Glutamatergic neuron (in vitro differentiated cells): Measurements from ENCODE around the gene ALX4. TPM values are rescaled to one million over a fixed set of nuclear protein-coding genes. Genes with fewer than 3 reads are reported as not detected.

Experiments used
- DNase-seq: peaks from one replicate; pipeline ENCODE4 v3.0.0; 2022
- H3K27ac Mint-ChIP-seq: one replicate; pipeline ENCODE4 v1.8.0; 2020; ENCODE audit warnings: mild to moderate bottlenecking, mixed read lengths, inconsistent platforms; ENCODE audit not compliant: unreplicated experiment
- H3K27me3 Mint-ChIP-seq: one replicate; pipeline ENCODE4 v1.8.0; 2020; ENCODE audit warnings: mild to moderate bottlenecking, moderate library complexity, mixed read lengths, inconsistent platforms; ENCODE audit not compliant: unreplicated experiment
- H3K36me3 Mint-ChIP-seq: one replicate; pipeline ENCODE4 v1.8.0; 2020; ENCODE audit warnings: mild to moderate bottlenecking, mixed read lengths, inconsistent platforms; ENCODE audit not compliant: unreplicated experiment
- H3K4me1 Mint-ChIP-seq: one replicate; pipeline ENCODE4 v1.8.0; 2020; ENCODE audit warnings: mild to moderate bottlenecking, low read depth, mixed read lengths, inconsistent platforms; ENCODE audit not compliant: unreplicated experiment
- H3K4me3 Mint-ChIP-seq: one replicate; pipeline ENCODE4 v1.8.0; 2020; ENCODE audit warnings: mild to moderate bottlenecking, mixed read lengths, inconsistent platforms; ENCODE audit not compliant: unreplicated experiment
- H3K9me3 Mint-ChIP-seq: one replicate; pipeline ENCODE4 v1.8.0; 2020; ENCODE audit warnings: mild to moderate bottlenecking, moderate library complexity, mixed read lengths, inconsistent platforms; ENCODE audit not compliant: unreplicated experiment
- total RNA-seq: library from RNA; stranded (reverse); fragmentation: NEBNext Ultra II Directional; extraction: Animal tissue kit (Norgen Biotek cat#: 25700); gene quantifications from one replicate; pipeline ENCODE4 v1.2.1, GENCODE V29; 2021; ENCODE audit not compliant: unreplicated experiment
- TF ChIP-seq, protein P1 (sequence below): fragments of 200-600 bp; sonication (generic); IDR thresholded peaks from one replicate; pipeline ENCODE4 v1.5.0; 2021; ENCODE audit not compliant: partially characterized antibody, unreplicated experiment

Gene ALX4
- total RNA-seq, 1 donor from 2014 or later, result not detected

DNA sequence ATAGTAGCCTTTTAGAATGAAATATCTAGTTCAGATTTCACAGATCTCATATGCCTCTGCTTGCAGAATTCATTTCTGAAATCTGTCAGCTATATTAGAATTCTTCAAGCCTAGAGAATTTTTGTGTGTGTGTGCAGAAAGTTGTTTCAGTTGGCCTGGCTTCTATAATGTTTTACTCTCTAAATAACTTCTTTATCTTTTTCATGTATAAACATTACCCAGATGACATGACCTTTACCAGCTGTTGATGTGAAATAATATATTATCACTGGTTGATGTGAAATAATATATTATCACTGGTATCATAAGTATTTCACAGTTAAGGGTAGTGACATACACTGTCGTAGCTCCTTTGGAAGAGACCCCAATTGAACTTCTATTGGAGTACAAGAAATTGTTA lies 72.8 kb downstream of the ALX4 start:
- no peak overlapping the region for H3K27ac Mint-ChIP-seq

DNA sequence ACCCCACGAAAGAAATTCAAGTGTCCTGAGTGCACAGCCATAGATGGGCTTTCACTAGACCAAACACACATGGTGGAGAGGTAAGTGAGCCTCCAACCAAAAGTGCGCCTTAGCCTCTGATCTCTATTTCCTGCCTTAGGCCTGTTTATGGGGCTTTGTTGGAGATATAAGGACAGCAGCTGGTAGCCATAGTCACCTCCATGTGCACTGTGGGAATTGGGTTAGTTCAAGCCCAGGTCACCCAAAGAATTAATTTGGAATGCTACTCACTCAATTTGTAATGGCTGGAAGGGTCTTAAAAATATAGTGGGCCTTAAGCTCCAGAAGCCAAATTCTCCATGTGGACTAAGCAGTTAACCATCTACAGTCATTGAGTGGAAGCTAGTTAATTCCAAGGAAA lies 73.6 kb downstream of the ALX4 start:
- Mint-ChIP-seq H3K27me3 (no peaks in the 10 kb centered on the region), H3K9me3 (no peaks in the 10 kb centered on the region), H3K4me3 (no peak overlapping the region), H3K27ac (no peak overlapping the region), H3K36me3 (no peaks in the 10 kb centered on the region), H3K4me1 (no peaks in the 10 kb centered on the region)
- DNase-seq, result no peak
- TF ChIP-seq, protein P1, sequence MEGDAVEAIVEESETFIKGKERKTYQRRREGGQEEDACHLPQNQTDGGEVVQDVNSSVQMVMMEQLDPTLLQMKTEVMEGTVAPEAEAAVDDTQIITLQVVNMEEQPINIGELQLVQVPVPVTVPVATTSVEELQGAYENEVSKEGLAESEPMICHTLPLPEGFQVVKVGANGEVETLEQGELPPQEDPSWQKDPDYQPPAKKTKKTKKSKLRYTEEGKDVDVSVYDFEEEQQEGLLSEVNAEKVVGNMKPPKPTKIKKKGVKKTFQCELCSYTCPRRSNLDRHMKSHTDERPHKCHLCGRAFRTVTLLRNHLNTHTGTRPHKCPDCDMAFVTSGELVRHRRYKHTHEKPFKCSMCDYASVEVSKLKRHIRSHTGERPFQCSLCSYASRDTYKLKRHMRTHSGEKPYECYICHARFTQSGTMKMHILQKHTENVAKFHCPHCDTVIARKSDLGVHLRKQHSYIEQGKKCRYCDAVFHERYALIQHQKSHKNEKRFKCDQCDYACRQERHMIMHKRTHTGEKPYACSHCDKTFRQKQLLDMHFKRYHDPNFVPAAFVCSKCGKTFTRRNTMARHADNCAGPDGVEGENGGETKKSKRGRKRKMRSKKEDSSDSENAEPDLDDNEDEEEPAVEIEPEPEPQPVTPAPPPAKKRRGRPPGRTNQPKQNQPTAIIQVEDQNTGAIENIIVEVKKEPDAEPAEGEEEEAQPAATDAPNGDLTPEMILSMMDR, result no peak

More for the DNA sequence above, 72.8 kb downstream of the ALX4 start:
- no peaks in the 10 kb centered on the region for H3K9me3 Mint-ChIP-seq
- H3K4me3 Mint-ChIP-seq, result no peak overlapping the region
- TF ChIP-seq, protein P1, result no peak
- no peaks in the 10 kb centered on the region for H3K4me1 Mint-ChIP-seq
- no peaks in the 10 kb centered on the region for H3K36me3 Mint-ChIP-seq
- no peaks in the 10 kb centered on the region for H3K27me3 Mint-ChIP-seq
- DNase-seq, result no peak

DNA sequence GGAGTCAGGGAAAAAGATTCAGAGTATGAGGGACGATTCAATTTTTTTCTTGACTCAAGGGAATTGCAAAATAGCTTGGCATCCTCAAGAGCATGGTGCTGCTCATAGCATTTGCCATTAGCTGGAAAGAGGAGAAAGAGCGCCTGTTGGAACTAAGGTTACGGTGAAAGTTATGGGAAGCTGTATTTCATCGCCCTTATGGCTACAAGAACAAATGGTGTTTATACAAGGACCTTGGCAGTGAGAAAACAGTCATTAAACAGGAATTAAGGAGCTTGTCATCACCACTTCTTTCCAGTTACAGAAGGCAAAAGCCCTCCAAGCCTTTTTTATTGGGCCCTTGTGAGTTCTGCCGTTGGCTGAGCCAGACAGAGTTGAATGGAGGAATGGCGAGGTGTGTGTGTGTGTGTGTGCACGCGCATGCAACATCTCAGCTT lies 74.2 kb downstream of the ALX4 start:
- Mint-ChIP-seq H3K4me3 (no peak overlapping the region), H3K36me3 (no peaks in the 10 kb centered on the region), H3K27ac (no peak overlapping the region), H3K4me1 (no peaks in the 10 kb centered on the region), H3K9me3 (no peaks in the 10 kb centered on the region), H3K27me3 (peaks cover 2% of the 10 kb centered on the region)
- DNase-seq, result no peak
- TF ChIP-seq, protein P1, result no peak

DNA sequence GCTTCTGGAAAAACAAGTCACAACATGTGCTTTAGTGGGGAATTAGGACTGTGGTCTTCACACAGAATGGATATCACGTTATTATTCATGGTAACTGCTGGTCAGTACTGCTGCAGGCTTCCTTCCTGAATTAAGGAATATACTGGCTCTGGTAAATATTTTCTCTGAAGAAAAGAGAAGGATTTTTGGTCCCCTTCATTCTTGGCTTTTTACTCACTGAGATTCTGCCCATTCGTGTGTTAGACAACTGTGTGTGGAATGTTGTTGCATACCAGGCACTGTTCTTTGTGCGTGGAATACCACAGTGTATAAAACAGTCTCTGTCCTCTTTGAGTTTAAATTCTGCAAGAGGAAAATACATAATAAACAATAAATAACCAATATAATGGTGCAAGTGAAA lies 80.3 kb downstream of the ALX4 start:
- Mint-ChIP-seq H3K27ac (no peak overlapping the region), H3K9me3 (no peaks in the 10 kb centered on the region), H3K4me3 (no peak overlapping the region), H3K4me1 (peaks cover 20% of the 10 kb centered on the region), H3K36me3 (no peaks in the 10 kb centered on the region), H3K27me3 (peaks cover 2% of the 10 kb centered on the region)
- no peak for DNase-seq
- TF ChIP-seq, protein P1, result no peak

DNA sequence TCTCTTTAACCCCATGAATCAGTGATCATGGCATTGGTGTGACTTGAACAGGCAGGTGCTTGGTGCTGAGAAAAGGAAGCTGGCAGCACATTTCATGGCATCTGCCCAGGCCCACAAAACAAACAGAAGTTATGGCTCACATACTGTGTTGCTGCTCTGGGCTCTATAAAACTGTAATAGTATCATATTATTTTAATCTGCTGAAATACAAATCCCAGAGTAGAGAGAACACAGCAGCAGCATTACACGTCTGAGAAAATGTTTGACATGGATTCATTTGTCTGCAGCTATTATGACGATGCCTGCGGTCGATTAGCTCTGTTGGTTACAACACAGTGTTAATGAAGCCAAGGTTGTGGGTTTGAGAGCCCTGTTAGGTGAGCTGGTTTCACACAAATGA lies 80.8 kb downstream of the ALX4 start:
- H3K27me3 Mint-ChIP-seq, result peaks cover 2% of the 10 kb centered on the region
- H3K4me1 Mint-ChIP-seq, result peaks cover 21% of the 10 kb centered on the region
- TF ChIP-seq, protein P1, result no peak
- no peak for DNase-seq
- no peak overlapping the region for H3K27ac Mint-ChIP-seq
- no peak overlapping the region for H3K4me3 Mint-ChIP-seq
- H3K36me3 Mint-ChIP-seq, result no peaks in the 10 kb centered on the region
- no peaks in the 10 kb centered on the region for H3K9me3 Mint-ChIP-seq
